Measurements from ENCODE around the gene HSP90AB1.

Gene HSP90AB1

GRCh38 chr6:44246663-44247337, at the start of gene HSP90AB1:
Gene HSP90AB1, plus strand, starts transcription at chr6:44247101. Its CDS starts 1,529 bp downstream, at chr6:44248630.
- DNase-seq (ENCODE audit: low read depth in 2 of 2), result peak; percentile 87 to 93

GRCh38 chr6:44198684-44199083, 48.2 kb upstream of the HSP90AB1 start:
- no peak for DNase-seq (ENCODE audit: low read depth in 2 of 2)

GRCh38 chr6:44199883-44200282, 47.0 kb upstream of the HSP90AB1 start:
- no peak for DNase-seq (ENCODE audit: low read depth in 2 of 2)

GRCh38 chr6:44201200-44201599, 45.7 kb upstream of the HSP90AB1 start:
- no peak for DNase-seq (ENCODE audit: low read depth in 2 of 2)

- no peak for DNase-seq (ENCODE audit: low read depth in 2 of 2)
Measured at GRCh38 chr6:44201638-44202303, 45.1 kb upstream of the HSP90AB1 start.

GRCh38 chr6:44202332-44202971, 44.4 kb upstream of the HSP90AB1 start:
- no peak for DNase-seq (ENCODE audit: low read depth in 2 of 2)

- no peak for DNase-seq (ENCODE audit: low read depth in 2 of 2)
Measured at GRCh38 chr6:44202972-44203750, 43.7 kb upstream of the HSP90AB1 start.

- no peak for DNase-seq (ENCODE audit: low read depth in 2 of 2)
Measured at GRCh38 chr6:44203955-44204354, 42.9 kb upstream of the HSP90AB1 start.

GRCh38 chr6:44207966-44208365, 38.9 kb upstream of the HSP90AB1 start:
- no peak for DNase-seq (ENCODE audit: low read depth in 2 of 2)

GRCh38 chr6:44211284-44211683, 35.6 kb upstream of the HSP90AB1 start:
- no peak for DNase-seq (ENCODE audit: low read depth in 2 of 2)

- no peak for DNase-seq (ENCODE audit: low read depth in 2 of 2)
Measured at GRCh38 chr6:44214307-44214706, 32.6 kb upstream of the HSP90AB1 start.

- DNase-seq (ENCODE audit: low read depth in 2 of 2), result no peak
Measured at GRCh38 chr6:44216677-44217331, 30.1 kb upstream of the HSP90AB1 start, which contains the start of gene MYMX. Gene MYMX, plus strand, starts transcription at chr6:44216926. Its CDS starts 546 bp downstream, at chr6:44217472.

- DNase-seq (ENCODE audit: low read depth in 2 of 2), result no peak
Measured at GRCh38 chr6:44217332-44218143, 29.4 kb upstream of the HSP90AB1 start.

GRCh38 chr6:44219053-44219814, 27.7 kb upstream of the HSP90AB1 start:
- peak in 1 of 2 donors; percentile 23 for DNase-seq (ENCODE audit: low read depth in 2 of 2)

- no peak for DNase-seq (ENCODE audit: low read depth in 2 of 2)
Measured at GRCh38 chr6:44219815-44220784, 26.8 kb upstream of the HSP90AB1 start.

- no peak for DNase-seq (ENCODE audit: low read depth in 2 of 2)
Measured at GRCh38 chr6:44220913-44221290, 26.0 kb upstream of the HSP90AB1 start.

GRCh38 chr6:44221291-44221960, 25.5 kb upstream of the HSP90AB1 start:
- peak; percentile 54 to 71 for DNase-seq (ENCODE audit: low read depth in 2 of 2)

GRCh38 chr6:44221961-44222335, 25.0 kb upstream of the HSP90AB1 start:
- no peak for DNase-seq (ENCODE audit: low read depth in 2 of 2)
